Ramos (cell line): Measurements from ENCODE around the gene GPR107.

Source experiments
- in situ Hi-C: fragments of 300-500 bp; cut with MboI; formaldehyde crosslinking; loops from one replicate; pipeline ENCODE4 v1.14.3; 2022; ENCODE audit warnings: low sequenced_read_pairs; ENCODE audit not compliant: unreplicated experiment

Gene GPR107

GRCh38 chr9:130175355-130175754 is 121.6 kb downstream of the GPR107 start:
- in situ Hi-C loops: no loop called here

DNA sequence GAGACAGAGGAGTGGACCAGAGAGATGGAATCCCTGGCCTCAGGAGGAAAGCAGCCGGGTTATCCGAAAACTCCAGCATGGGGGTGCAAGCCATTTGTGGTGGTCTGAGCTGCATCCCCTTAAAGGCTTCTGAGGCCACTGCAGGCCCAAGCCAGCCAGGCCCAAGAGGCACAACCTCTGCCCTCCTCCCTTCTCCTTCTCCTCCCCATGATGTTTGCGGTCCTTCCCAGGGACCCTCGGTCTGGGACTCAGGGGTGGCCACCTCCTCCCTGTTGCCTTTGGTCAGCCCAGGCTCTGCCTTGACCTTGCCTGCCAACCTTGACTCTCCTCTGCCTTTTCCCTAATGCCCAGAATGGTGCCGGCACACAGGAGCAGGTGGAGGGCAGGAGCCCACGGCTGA is 123.1 kb downstream of the GPR107 start:
- in situ Hi-C loops: no loop called here

DNA sequence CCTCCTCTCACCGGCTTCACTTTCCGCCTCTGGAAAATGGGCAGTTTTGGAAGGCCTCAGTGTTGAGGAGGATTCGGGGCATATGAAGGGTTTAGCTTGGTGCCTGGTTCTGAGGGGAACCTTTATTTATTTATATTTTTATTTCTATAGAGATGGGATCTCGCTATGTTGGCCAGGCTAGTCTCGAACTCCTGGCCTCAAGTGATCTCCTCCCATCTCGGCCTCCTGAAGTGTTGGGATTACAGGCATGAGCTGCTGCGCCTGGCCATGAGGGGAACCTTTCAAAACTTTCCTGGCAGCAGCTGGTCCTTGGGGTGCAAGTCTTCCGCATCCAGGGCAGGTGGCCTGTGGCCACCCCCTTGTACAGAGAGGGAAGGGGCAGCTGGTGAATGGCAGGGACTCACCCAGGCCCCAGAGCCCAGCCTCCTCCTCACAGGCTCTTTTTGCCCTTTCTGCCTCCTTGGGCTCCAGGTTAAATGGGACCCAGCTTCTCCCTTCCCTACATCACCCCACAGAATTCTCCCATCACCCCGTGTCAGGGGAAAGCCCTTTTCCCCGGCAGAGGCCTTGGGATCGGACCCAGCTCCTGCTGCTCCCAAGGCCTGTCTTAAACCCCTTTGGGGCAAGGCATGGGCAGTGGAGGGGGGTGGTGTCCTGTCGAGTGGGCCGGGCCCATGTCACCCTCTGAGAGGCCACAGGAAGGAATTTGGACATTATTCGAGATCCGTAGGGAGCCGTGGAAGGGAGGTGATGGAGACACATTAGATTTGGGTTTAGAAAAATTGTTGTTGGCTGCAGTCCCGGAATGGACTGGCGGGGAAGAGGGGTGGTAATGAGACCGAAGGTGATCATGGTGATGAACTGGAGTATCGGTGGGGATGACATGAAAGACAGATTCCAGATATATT is 124.4 kb downstream of the GPR107 start:
- in situ Hi-C loops: no loop called here

- in situ Hi-C loops: no loop called here
Observed at GRCh38 chr9:130179331-130179907, 125.7 kb downstream of the GPR107 start.

GRCh38 chr9:130180516-130180915 is 126.8 kb downstream of the GPR107 start:
- in situ Hi-C loops: no loop called here

GRCh38 chr9:130181678-130182380 is 128.1 kb downstream of the GPR107 start:
- in situ Hi-C loops: no loop called here

- in situ Hi-C loops: no loop called here
Observed at GRCh38 chr9:130182381-130182909, 128.7 kb downstream of the GPR107 start.

DNA sequence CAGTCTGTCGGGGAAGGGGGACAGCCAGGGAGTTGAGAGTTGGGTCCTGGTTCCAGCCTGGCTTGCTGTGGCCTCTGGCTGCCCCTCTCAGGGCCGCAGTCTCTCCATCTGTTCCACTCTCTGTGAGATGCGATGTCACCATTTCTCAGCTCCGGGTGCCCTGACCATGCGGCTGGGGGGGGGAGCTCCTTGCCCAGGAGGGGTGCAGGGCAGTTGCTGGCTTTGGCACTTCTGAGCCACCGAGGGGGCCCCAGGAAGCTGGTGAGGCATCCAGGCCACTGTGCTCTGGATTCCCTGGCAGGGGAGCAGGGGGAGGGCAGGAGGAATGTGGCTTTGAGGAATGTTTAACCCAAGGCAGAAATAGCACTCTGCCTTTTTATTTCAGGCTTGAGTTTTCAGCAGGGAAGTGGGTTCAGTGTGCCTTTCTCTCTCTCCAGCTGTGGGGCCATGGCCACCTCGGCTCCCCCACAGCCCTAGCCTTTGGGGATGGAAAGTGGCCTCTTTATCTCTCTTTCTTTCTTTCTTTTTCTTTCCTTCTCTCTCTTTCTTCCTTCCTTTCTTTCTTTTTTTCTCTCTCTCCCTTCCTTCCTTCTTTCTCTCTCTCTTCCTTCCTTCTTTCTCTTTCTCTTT is 129.5 kb downstream of the GPR107 start:
- in situ Hi-C loops: no loop called here

DNA sequence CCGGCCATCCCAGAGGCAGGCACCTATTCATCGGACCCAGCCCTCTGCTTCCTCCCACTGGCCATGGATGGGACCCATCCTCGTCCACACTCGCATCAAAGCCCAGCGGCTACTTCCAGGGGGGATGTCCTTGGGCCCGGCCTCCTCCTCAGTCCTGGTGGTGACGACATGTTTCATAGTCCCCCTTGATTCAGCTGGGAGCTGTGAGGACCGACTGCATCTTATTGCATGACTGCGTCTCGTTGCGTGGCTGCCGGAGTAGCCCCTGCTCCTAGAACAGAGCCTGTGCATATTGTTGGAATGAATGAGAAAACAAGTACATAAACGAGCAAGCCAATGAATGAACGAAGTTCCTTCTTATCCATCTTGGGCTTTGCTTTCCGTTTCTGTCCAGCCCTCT is 131.3 kb downstream of the GPR107 start:
- in situ Hi-C loops: no loop called here

- in situ Hi-C loops: no loop called here
Observed at GRCh38 chr9:130185490-130186031, 131.9 kb downstream of the GPR107 start.

- in situ Hi-C loops: no loop called here
Observed at GRCh38 chr9:130186051-130186450, 132.3 kb downstream of the GPR107 start.

- in situ Hi-C loops: no loop called here
Observed at GRCh38 chr9:130186839-130187522, 133.3 kb downstream of the GPR107 start.

- in situ Hi-C loops: no loop called here
Observed at GRCh38 chr9:130187523-130187846, 133.8 kb downstream of the GPR107 start.

DNA sequence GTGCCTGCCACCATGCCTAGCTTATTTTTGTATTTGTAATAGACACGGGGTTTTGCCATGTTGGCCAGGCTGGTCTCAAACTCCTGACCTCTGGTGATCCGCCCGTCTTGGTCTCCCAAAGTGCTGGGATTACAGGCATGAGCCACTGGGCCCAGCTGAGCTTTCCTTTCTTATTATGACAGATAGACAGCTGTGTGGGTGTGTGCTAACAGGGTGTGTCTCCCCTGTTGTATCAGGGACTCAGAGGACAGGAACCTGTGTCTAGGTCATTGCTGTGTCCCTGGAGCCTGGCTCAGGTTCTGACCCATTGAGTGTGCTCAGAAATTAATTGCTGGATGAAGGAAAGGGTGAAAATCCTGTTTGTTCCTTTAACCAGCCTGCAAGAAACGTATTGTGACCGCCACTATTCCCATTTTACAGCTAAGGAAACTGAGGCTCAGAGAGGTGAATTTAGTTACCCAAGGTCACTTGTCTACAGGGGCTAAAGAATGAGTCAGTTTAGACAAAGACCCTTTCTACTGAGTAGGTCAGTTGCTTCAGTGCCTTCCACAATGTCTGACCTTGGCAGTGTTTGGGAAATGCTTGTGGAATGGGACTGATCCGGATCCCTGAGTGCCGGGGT is 135.3 kb downstream of the GPR107 start:
- in situ Hi-C loops: no loop called here
